SU-DHL-6 (cell line): ENCODE results near the gene UBASH3B.
A peak's percentile ranks its signal among the peaks of the same experiment; 100 is the strongest.
"Not testable (repeated sequence)": the region's sequence is repeated elsewhere in the genome, so short reads cannot be mapped to it uniquely, and the experiment has no call there.

ENCODE experiments used
- H2AFZ ChIP-seq: fragments of 200-600 bp; sonication (generic); 2 replicates; pipeline ENCODE4 v1.6.1; 2014; ENCODE audit warnings: low read depth, mild to moderate bottlenecking, moderate library complexity, mixed read lengths, antibody characterized with exemption, low read length; ENCODE audit not compliant: severe bottlenecking
- H3F3A ChIP-seq: fragments of 200-600 bp; shearing (Covaris generic); 2 replicates; pipeline ENCODE4 v1.6.0; 2016; ENCODE audit warnings: antibody characterized with exemption, mild to moderate bottlenecking; ENCODE audit not compliant: insufficient read depth
- H3K27ac ChIP-seq: fragments of 200-600 bp; sonication (generic); 2 replicates; pipeline ENCODE4 v1.5.1; 2016; ENCODE audit warnings: low read depth, mild to moderate bottlenecking, low read length, moderate library complexity, mixed read lengths
- H3K27me3 ChIP-seq: fragments of 200-600 bp; sonication (generic), shearing (Covaris generic); 2 replicates; pipeline ENCODE4 v1.6.0; 2014; ENCODE audit warnings: mild to moderate bottlenecking, low read length
- H3K36me3 ChIP-seq: fragments of 200-600 bp; sonication (generic); 2 replicates; pipeline ENCODE4 v1.6.1; 2014; ENCODE audit warnings: mild to moderate bottlenecking, low read length, mixed read lengths
- H3K4me2 ChIP-seq: fragments of 300-600, 200-600 bp; shearing (Covaris generic), sonication (generic); 2 replicates; pipeline ENCODE4 v1.6.0; 2014; ENCODE audit warnings: low read length, low read depth, mild to moderate bottlenecking; ENCODE audit not compliant: poor library complexity, severe bottlenecking
- H3K4me3 ChIP-seq: fragments of 200-600 bp; sonication (generic); 2 replicates; pipeline ENCODE4 v1.5.1; 2014; ENCODE audit warnings: antibody characterized with exemption, low read length, mild to moderate bottlenecking, mixed read lengths; ENCODE audit not compliant: insufficient read depth, poor library complexity, severe bottlenecking
- H3K79me2 ChIP-seq: fragments of 200-600 bp; sonication (generic); 2 replicates; pipeline ENCODE4 v1.6.1; 2014; ENCODE audit warnings: mild to moderate bottlenecking, low read length, moderate library complexity; ENCODE audit not compliant: insufficient read depth
- H3K9ac ChIP-seq: fragments of 200-600 bp; sonication (generic); 2 replicates; pipeline ENCODE4 v1.7.0; 2014; ENCODE audit warnings: mild to moderate bottlenecking, low read length
- H3K9me2 ChIP-seq: fragments of 200-600 bp; sonication (generic); replicated peaks from 2 replicates; pipeline ENCODE4 v1.6.1; 2014; ENCODE audit warnings: low read length; ENCODE audit not compliant: insufficient read depth
- H3K9me3 ChIP-seq: fragments of 200-600 bp; sonication (generic); 2 replicates; pipeline ENCODE4 v1.6.1; 2014; ENCODE audit warnings: low read length, mixed read lengths; ENCODE audit not compliant: insufficient read depth
- H4K20me1 ChIP-seq: fragments of 200-600 bp; sonication (generic); 2 replicates; pipeline ENCODE4 v1.6.1; 2014; ENCODE audit warnings: low read depth, mild to moderate bottlenecking, antibody characterized with exemption, low read length, moderate library complexity, mixed read lengths
- EZH2phosphoT487 ChIP-seq: fragments of 200-600 bp; sonication (generic), shearing (Covaris generic); conservative IDR thresholded peaks from 2 replicates; pipeline ENCODE4 v1.6.1; 2018; ENCODE audit warnings: mild to moderate bottlenecking, antibody characterized with exemption, low read length, moderate library complexity, mixed read lengths
- TF ChIP-seq, protein P1 (sequence below): fragments of 200-600 bp; sonication (generic); IDR thresholded peaks from one replicate; pipeline ENCODE4 v1.5.1; 2017; ENCODE audit warnings: antibody characterized with exemption, mild to moderate bottlenecking, low read length, moderate library complexity; ENCODE audit not compliant: insufficient read depth, poor library complexity, severe bottlenecking

Gene UBASH3B

DNA sequence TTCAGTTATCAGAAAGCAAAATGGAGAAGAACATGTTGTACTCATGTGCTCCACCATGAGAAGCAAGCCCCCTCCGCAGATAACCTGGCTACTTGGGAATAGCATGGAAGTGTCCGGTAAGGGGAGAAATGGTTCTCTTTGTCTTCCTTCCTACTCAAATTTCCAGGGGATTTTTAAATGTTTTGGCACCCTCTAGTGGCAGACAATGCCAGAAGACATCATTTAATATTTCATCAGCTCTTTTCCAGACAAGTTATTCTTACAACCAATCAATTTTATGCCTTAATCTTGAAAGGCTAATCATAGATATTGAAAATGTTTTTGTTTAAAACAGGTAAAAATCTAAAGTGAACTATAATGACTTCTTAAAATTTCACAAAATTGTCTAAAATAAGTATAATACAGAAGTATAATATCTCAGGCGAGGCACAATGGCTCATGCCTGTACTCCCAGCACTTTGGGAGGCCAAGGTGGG, 198.5 kb downstream of the UBASH3B start:
- no peak for TF ChIP-seq EZH2phosphoT487
- TF ChIP-seq, protein P1, sequence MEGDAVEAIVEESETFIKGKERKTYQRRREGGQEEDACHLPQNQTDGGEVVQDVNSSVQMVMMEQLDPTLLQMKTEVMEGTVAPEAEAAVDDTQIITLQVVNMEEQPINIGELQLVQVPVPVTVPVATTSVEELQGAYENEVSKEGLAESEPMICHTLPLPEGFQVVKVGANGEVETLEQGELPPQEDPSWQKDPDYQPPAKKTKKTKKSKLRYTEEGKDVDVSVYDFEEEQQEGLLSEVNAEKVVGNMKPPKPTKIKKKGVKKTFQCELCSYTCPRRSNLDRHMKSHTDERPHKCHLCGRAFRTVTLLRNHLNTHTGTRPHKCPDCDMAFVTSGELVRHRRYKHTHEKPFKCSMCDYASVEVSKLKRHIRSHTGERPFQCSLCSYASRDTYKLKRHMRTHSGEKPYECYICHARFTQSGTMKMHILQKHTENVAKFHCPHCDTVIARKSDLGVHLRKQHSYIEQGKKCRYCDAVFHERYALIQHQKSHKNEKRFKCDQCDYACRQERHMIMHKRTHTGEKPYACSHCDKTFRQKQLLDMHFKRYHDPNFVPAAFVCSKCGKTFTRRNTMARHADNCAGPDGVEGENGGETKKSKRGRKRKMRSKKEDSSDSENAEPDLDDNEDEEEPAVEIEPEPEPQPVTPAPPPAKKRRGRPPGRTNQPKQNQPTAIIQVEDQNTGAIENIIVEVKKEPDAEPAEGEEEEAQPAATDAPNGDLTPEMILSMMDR: peak; percentile 63
- no peak overlapping the region for H3K4me3 ChIP-seq
- no peaks in the 10 kb centered on the region for H3K9me2 ChIP-seq
- no peaks in the 10 kb centered on the region for H3K79me2 ChIP-seq
- H3K27ac ChIP-seq: no peak overlapping the region
- no peaks in the 10 kb centered on the region for H3F3A ChIP-seq
- H4K20me1 ChIP-seq: no peaks in the 10 kb centered on the region
- no peaks in the 10 kb centered on the region for H3K36me3 ChIP-seq
- H3K9me3 ChIP-seq: no peaks in the 10 kb centered on the region
- no peak overlapping the region for H3K9ac ChIP-seq
- no peak overlapping the region for H2AFZ ChIP-seq
- no peak overlapping the region for H3K4me2 ChIP-seq
- H3K27me3 ChIP-seq: no peaks in the 10 kb centered on the region

DNA sequence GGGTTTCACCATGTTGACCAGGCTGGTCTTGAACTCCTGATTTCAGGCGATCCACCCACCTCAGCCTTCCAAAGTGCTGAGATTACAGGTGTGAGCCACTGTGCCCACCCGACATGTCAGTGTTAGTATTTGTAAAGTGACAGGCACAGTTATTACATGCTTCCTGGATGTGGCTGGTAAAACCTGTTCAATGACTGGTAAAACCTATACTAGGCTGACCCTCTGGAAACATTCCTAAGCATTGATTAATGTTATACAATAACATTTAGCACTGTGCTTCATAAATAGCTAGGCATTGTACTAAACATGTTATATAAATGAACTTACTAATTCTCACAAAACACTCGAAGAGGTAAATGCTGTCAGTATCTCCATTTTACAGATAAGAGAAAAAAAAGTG, 206.1 kb downstream of the UBASH3B start:
- H3K9me3 ChIP-seq: no peaks in the 10 kb centered on the region
- H3K4me2 ChIP-seq: no peak overlapping the region
- H4K20me1 ChIP-seq: no peaks in the 10 kb centered on the region
- H3K79me2 ChIP-seq: no peaks in the 10 kb centered on the region
- no peak overlapping the region for H3K4me3 ChIP-seq
- H3K9ac ChIP-seq: no peak overlapping the region
- H3K36me3 ChIP-seq: no peaks in the 10 kb centered on the region
- no peak overlapping the region for H2AFZ ChIP-seq
- H3K27ac ChIP-seq: no peak overlapping the region
- no peaks in the 10 kb centered on the region for H3F3A ChIP-seq
- no peaks in the 10 kb centered on the region for H3K27me3 ChIP-seq
- TF ChIP-seq, protein P1: no peak
- TF ChIP-seq EZH2phosphoT487: no peak
- H3K9me2 ChIP-seq: no peaks in the 10 kb centered on the region

DNA sequence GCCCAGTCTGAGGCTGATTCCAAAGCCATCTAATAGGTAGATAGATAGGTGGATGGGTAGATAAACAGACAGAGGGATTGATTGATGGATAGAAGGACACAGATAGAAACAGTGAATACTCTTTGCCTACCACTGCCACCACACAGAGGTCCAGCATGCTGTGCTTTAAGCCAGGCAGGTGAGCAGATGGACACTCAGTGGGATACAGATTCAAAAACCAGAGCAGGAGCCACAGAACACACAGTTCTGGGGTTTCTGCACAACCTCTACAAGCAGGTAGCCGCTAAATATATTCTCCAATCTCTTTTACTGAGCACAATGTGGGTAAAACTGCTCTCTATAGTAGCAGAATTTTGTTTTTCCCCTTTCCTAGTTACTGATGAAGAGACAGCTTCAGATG, 206.6 kb downstream of the UBASH3B start:
- no peak overlapping the region for H3K4me2 ChIP-seq
- no peaks in the 10 kb centered on the region for H3K27me3 ChIP-seq
- H3K36me3 ChIP-seq: no peaks in the 10 kb centered on the region
- H3K27ac ChIP-seq: no peak overlapping the region
- no peak overlapping the region for H2AFZ ChIP-seq
- H3K9me2 ChIP-seq: no peaks in the 10 kb centered on the region
- no peaks in the 10 kb centered on the region for H4K20me1 ChIP-seq
- TF ChIP-seq EZH2phosphoT487: no peak
- TF ChIP-seq, protein P1: no peak
- no peaks in the 10 kb centered on the region for H3F3A ChIP-seq
- no peaks in the 10 kb centered on the region for H3K9me3 ChIP-seq
- H3K79me2 ChIP-seq: no peaks in the 10 kb centered on the region
- H3K4me3 ChIP-seq: no peak overlapping the region
- no peak overlapping the region for H3K9ac ChIP-seq

DNA sequence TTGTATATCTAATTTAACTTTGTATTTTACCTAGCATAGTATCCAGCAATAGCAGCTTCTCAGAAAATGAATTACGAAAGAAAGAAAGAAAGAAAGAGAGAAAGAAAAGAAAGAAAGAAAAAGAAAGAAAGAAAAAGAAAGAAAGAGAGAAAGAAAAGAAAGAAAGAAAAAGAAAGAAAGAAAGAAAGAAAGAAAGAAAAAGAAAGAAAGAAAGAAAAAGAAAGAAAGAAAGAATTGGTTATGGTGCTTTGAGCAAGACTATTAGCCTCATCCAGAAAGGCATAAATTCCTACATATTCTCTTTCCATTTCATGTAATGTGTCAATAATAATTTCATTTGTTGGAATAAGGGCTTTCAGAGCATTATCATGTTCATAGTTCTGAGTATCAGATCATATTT, 207.6 kb downstream of the UBASH3B start:
- H3K4me2 ChIP-seq, H3K36me3 ChIP-seq, H3K27me3 ChIP-seq, H3F3A ChIP-seq, H2AFZ ChIP-seq, H3K4me3 ChIP-seq, H3K79me2 ChIP-seq, H3K9ac ChIP-seq, H3K9me2 ChIP-seq, H3K27ac ChIP-seq, H3K9me3 ChIP-seq, H4K20me1 ChIP-seq: not testable (repeated sequence)
